ENCODE measurements around the gene KLHDC3. TPM values are rescaled to one million over a fixed set of nuclear protein-coding genes. Genes with fewer than 3 reads are reported as not detected.

The KLHDC3 gene
- total RNA-seq, 1 donor from 2014 or later: 70.6 TPM

- Histone ChIP-seq H3K4me3 (ENCODE audit: low read depth, low read length) (peak overlapping the region; percentile 97), H3K36me3 (ENCODE audit: control insufficient read depth, insufficient read depth, low read length) (peaks cover 7% of the 10 kb centered on the region), H3K27me3 (ENCODE audit: control insufficient read depth, insufficient read depth, low read length) (no peaks in the 10 kb centered on the region)
- FAIRE-seq (no peak), DNase-seq (ENCODE audit: low read depth) (peak; percentile 52)
- TF ChIP-seq, protein P1, sequence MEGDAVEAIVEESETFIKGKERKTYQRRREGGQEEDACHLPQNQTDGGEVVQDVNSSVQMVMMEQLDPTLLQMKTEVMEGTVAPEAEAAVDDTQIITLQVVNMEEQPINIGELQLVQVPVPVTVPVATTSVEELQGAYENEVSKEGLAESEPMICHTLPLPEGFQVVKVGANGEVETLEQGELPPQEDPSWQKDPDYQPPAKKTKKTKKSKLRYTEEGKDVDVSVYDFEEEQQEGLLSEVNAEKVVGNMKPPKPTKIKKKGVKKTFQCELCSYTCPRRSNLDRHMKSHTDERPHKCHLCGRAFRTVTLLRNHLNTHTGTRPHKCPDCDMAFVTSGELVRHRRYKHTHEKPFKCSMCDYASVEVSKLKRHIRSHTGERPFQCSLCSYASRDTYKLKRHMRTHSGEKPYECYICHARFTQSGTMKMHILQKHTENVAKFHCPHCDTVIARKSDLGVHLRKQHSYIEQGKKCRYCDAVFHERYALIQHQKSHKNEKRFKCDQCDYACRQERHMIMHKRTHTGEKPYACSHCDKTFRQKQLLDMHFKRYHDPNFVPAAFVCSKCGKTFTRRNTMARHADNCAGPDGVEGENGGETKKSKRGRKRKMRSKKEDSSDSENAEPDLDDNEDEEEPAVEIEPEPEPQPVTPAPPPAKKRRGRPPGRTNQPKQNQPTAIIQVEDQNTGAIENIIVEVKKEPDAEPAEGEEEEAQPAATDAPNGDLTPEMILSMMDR (IDR thresholded peaks at IDR 0.05; ENCODE audit: insufficient read depth, low read length, severe bottlenecking): no peak
Observed at GRCh38 chr6:43060034-43060754, 46.1 kb downstream of the KLHDC3 start.

- no peaks in the 10 kb centered on the region for H3K27me3 ChIP-seq (ENCODE audit: control insufficient read depth, insufficient read depth, low read length)
- no peak for FAIRE-seq
- peaks cover 8% of the 10 kb centered on the region for H3K36me3 ChIP-seq (ENCODE audit: control insufficient read depth, insufficient read depth, low read length)
- TF ChIP-seq, protein P1 (IDR thresholded peaks at IDR 0.05; ENCODE audit: insufficient read depth, low read length, severe bottlenecking): no peak
- no peak overlapping the region for H3K4me3 ChIP-seq (ENCODE audit: low read depth, low read length)
- DNase-seq (ENCODE audit: low read depth): no peak
Observed at GRCh38 chr6:43060755-43061633, 46.9 kb downstream of the KLHDC3 start.

DNA sequence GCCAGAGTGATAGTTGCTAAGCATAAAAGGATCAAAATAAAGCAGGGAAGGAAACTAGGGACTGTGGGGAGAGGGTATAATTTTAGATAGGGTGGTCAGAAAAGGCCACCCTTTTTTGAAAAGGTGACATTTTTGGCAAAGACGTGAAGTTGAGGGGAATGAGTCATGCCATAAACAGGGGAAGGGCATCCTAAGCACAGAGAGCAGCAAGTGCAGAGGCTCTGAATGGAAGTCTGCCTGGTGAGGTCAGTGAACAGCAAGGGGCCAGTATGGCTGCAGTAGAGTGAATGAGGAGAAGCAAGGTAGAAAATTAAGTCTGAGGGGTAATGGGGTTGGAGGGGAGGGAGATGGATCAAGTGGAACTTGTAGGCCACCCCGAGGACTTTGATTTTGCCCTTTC, 47.8 kb downstream of the KLHDC3 start:
- Histone ChIP-seq H3K36me3 (ENCODE audit: control insufficient read depth, insufficient read depth, low read length) (peaks cover 5% of the 10 kb centered on the region), H3K27me3 (ENCODE audit: control insufficient read depth, insufficient read depth, low read length) (no peaks in the 10 kb centered on the region), H3K4me3 (ENCODE audit: low read depth, low read length) (no peak overlapping the region)
- no peak for FAIRE-seq
- no peak for DNase-seq (ENCODE audit: low read depth)
- TF ChIP-seq, protein P1 (IDR thresholded peaks at IDR 0.05; ENCODE audit: insufficient read depth, low read length, severe bottlenecking): no peak

- FAIRE-seq (no peak), DNase-seq (ENCODE audit: low read depth) (no peak)
- Histone ChIP-seq H3K4me3 (ENCODE audit: low read depth, low read length) (no peak overlapping the region), H3K36me3 (ENCODE audit: control insufficient read depth, insufficient read depth, low read length) (peaks cover 4% of the 10 kb centered on the region), H3K27me3 (ENCODE audit: control insufficient read depth, insufficient read depth, low read length) (no peaks in the 10 kb centered on the region)
- TF ChIP-seq, protein P1 (IDR thresholded peaks at IDR 0.05; ENCODE audit: insufficient read depth, low read length, severe bottlenecking): no peak
Observed at GRCh38 chr6:43062818-43063217, 48.8 kb downstream of the KLHDC3 start.

DNA sequence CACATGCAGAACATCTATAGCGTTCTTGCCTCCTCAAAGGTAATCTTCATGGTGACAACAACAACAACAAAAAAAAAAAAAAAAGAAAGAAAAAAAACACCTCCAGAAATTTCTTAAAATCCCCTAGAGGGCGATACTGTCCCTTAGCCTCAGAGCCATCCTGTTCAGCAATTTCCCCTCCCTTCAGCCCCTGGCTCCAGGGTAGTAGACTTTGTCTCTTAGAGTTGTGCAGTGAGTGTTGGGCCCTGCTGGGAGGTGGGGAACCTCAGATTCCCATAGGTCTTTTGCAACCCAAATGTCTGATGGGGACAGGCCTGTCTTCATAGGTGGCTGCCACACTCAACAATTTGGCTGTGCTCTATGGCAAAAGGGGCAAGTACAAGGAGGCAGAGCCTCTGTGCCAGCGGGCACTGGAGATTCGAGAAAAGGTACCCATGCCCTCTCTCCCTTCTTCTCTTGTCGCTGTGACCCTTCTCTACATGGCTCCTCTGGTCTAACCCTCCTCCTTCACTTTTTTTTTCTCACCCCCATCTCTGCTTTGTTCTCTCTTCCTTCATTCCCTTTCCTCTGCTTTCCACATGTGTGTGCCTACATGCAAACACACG, 56.1 kb downstream of the KLHDC3 start:
- peaks cover 2% of the 10 kb centered on the region for H3K36me3 ChIP-seq (ENCODE audit: control insufficient read depth, insufficient read depth, low read length)
- TF ChIP-seq, protein P1 (IDR thresholded peaks at IDR 0.05; ENCODE audit: insufficient read depth, low read length, severe bottlenecking): peak; percentile 53
- no peak overlapping the region for H3K4me3 ChIP-seq (ENCODE audit: low read depth, low read length)
- DNase-seq (ENCODE audit: low read depth) (peak; percentile 60), FAIRE-seq (peak; percentile 66)
- no peaks in the 10 kb centered on the region for H3K27me3 ChIP-seq (ENCODE audit: control insufficient read depth, insufficient read depth, low read length)

Other genes with a start within 250 kb of the KLHDC3 start
- 3.1 and 3.9 TPM in 2 replicates for gene BICRAL, start 232.2 kb upstream of the KLHDC3 start, total RNA-seq
- gene RPL7L1, start 134.6 kb upstream of the KLHDC3 start, total RNA-seq: 94.5 and 109 TPM in 2 replicates
- gene PTCRA, start 98.2 kb upstream of the KLHDC3 start, total RNA-seq: not detected in 2 replicates
- gene CNPY3, start 84.8 kb upstream of the KLHDC3 start, total RNA-seq: 9.7 and 14.0 TPM in 2 replicates
- gene GNMT, start 53.5 kb upstream of the KLHDC3 start, total RNA-seq: 0.26 TPM in 1 of 2 replicates, not detected in the other
- 25.0 and 32.1 TPM in 2 replicates for gene PEX6, start 35.1 kb upstream of the KLHDC3 start, total RNA-seq
- gene PPP2R5D, start 29.7 kb upstream of the KLHDC3 start, total RNA-seq: 20.2 and 27.6 TPM in 2 replicates
- 55.2 and 62.4 TPM in 2 replicates for gene MEA1, start 303 bp upstream of the KLHDC3 start, total RNA-seq
- 84.7 and 97.1 TPM in 2 replicates for gene RRP36, start 7.4 kb downstream of the KLHDC3 start, total RNA-seq
- gene CUL7, start 39.6 kb downstream of the KLHDC3 start, total RNA-seq: 16.9 and 20.5 TPM in 2 replicates
- gene MRPL2, start 45.2 kb downstream of the KLHDC3 start, total RNA-seq: 32.8 and 50.3 TPM in 2 replicates
- gene KLC4, start 45.4 kb downstream of the KLHDC3 start, total RNA-seq: 10.4 and 14.5 TPM in 2 replicates
- 53.2 and 69.5 TPM in 2 replicates for gene PTK7, start 62.1 kb downstream of the KLHDC3 start, total RNA-seq
- 10.8 and 20.1 TPM in 2 replicates for gene SRF, start 157.0 kb downstream of the KLHDC3 start, total RNA-seq
- gene CUL9, start 167.9 kb downstream of the KLHDC3 start, total RNA-seq: 29.0 and 36.4 TPM in 2 replicates
- 59.8 and 75.4 TPM in 2 replicates for gene DNPH1, start 215.2 kb downstream of the KLHDC3 start, total RNA-seq
- not detected in 2 replicates for gene TTBK1, start 229.2 kb downstream of the KLHDC3 start, total RNA-seq

Measured in bronchial epithelial cell (primary cell).